SHP77 treated with DMSO at 0.1 percent for 48 hours (cell line): ENCODE data around the gene MGMT.
"Not testable (repeated sequence)": the region's sequence is repeated elsewhere in the genome, so short reads cannot be mapped to it uniquely, and the experiment has no call there.

Experiments used
- DNase-seq: peaks from one replicate; lab custom pipeline; 2025; lab: John Stamatoyannopoulos, UW

The MGMT gene

DNA sequence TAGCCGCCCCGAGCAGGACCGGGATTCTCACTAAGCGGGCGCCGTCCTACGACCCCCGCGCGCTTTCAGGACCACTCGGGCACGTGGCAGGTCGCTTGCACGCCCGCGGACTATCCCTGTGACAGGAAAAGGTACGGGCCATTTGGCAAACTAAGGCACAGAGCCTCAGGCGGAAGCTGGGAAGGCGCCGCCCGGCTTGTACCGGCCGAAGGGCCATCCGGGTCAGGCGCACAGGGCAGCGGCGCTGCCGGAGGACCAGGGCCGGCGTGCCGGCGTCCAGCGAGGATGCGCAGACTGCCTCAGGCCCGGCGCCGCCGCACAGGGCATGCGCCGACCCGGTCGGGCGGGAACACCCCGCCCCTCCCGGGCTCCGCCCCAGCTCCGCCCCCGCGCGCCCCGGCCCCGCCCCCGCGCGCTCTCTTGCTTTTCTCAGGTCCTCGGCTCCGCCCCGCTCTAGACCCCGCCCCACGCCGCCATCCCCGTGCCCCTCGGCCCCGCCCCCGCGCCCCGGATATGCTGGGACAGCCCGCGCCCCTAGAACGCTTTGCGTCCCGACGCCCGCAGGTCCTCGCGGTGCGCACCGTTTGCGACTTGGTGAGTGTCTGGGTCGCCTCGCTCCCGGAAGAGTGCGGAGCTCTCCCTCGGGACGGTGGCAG lies at the start of gene MGMT:
TSS of gene MGMT (plus strand) at position 539 of the 656 bp plus-strand sequence.
- no peak for DNase-seq

- DNase-seq = no peak
Measured at GRCh38 chr10:129417870-129418269, 49.2 kb upstream of the MGMT start.

DNA sequence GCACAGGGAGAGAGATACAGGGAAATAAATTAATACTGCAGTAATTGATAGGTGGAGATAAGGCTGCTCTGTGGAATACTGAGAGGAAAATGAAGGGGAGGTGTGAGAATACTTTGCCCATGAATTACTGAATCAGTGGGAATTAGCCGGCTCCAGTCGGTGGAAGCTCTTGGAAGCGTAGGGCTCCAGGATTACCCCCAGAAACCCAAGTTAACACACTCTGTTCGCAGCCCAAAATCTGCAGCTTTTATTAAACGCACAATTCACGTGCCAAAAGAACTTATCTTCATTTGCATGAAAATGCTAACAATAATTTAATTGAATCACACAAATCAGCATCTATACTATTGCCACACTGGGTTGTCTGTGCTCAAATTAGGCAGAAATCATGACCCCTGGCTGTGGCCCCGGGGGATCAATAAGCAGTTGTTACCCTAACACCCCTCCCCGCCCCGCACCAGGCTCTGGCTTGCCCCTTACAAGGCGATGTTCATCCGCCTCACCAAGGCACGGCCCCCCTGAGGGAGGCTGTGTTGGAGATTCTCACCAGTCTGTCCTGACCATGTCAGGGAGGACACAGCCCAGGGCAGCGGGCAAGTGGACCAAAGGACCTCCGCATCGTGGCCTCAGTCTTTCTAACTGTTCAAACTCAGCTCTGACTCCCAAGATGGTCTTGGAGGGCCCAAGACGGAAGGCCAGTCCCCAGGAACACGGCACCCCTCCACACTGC lies 48.4 kb upstream of the MGMT start:
- DNase-seq = no peak

DNA sequence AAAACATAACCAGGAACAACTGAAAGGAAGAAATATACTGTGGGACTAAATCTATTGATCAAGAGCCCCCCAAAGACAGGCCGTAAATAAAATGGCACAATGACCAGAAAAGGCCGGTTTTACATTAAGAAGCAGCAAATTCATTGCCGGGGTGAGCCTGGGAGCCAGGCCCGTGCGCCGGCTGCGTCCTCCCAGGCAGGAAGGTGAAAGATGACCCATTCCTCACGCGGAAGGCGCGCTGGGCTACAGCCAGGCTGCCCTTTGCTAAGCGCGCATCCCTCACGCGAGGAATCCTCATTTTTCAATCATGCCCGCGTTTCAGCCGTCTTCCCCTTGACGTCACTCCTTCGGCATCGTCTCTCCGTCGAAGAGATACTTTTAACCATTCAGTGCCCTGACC lies 47.6 kb upstream of the MGMT start:
- DNase-seq = no peak

GRCh38 chr10:129421399-129422010 lies 45.5 kb upstream of the MGMT start:
- no peak for DNase-seq

DNA sequence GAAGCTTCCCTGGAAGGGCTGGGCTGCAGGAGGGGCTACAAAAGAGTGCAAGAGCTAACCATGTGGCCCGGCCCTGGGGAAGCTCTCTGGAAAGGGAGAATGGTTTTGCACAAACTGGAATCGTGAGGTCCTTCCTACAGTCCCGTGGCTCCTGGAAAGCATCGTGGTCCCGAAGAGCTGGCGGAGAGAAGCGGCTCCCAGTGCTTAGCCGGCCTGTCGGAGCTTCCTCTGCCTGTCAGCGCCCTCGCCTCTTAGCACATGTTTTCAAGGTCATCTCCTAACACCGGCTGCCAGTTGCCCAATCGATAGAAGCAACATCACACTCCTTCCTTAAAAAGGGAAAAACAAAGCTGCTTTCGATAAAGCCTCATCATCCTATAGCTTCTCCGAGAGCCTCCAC lies 42.1 kb upstream of the MGMT start:
- DNase-seq = no peak

DNA sequence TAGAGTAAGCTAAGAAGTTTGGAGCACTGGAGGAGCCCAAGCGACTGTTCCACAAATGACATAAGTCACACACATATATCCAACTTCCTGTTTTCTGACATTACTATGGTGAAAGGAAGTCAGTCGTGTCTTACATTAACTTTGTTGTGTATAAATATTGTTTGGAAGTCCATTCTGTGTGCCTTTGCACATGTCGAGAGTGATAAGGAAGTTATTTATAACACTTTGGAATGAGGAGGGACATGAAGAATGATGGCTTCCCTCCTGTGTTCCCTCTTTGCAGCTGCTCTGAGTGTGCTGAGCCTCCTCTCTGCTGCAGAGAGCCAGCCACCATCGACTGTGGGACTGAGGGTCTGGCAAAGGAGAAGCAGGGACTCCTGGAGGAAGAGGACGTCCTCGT lies 40.4 kb upstream of the MGMT start:
- no peak for DNase-seq

GRCh38 chr10:129433266-129433665 lies 33.8 kb upstream of the MGMT start:
- no peak for DNase-seq

- not testable (repeated sequence) for DNase-seq
Measured at GRCh38 chr10:129435724-129436123, 31.3 kb upstream of the MGMT start.

DNA sequence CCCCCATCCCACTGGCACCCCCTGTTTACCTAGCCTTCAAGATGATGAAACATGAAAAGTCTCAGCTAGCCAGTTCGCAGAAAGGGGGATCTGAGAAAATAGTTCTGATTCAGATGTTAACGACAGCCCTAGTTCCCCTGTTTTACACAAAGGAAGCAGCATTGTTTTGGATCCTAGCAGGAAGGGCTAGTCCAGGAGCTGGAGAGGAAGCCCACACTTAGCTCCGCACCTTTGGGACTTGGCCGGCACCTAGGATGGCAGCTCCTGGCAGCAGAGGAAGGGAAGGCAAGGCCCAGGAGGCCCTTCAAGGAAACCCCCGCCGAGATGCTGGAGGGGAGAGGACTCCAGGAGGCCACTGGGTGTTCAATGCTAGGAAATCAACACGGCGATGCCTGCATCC lies 29.0 kb upstream of the MGMT start:
- no peak for DNase-seq

- no peak for DNase-seq
Measured at GRCh38 chr10:129440247-129440646, 26.8 kb upstream of the MGMT start.

DNA sequence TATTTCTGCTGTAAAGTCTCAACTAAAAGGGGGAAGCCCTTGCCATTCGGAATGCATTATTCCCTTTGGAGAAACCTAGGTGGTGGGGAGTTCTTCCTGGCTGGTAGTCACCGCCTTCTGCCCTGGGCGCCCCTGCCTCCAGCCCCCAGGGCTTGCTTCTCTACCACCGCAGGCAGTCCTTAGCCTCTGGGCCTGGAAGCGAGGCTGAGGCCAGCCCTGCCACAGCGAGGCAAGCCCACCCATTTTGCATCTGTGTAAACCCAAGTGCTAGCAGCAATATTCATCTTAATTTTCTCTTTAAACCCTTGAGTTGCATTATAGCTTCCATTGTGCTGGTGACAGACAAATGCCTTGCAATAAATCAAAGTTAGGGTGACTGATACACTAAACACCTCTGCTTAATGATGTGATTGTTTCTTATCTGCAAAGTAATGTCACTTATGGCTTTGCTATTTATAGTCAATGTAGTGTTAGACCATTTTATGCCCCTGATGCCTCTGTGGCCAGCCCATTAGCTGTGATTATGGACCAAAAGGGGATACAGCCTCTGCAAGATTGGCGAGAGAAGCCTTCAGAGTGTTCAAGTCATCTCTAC lies 26.2 kb upstream of the MGMT start:
- no peak for DNase-seq

DNA sequence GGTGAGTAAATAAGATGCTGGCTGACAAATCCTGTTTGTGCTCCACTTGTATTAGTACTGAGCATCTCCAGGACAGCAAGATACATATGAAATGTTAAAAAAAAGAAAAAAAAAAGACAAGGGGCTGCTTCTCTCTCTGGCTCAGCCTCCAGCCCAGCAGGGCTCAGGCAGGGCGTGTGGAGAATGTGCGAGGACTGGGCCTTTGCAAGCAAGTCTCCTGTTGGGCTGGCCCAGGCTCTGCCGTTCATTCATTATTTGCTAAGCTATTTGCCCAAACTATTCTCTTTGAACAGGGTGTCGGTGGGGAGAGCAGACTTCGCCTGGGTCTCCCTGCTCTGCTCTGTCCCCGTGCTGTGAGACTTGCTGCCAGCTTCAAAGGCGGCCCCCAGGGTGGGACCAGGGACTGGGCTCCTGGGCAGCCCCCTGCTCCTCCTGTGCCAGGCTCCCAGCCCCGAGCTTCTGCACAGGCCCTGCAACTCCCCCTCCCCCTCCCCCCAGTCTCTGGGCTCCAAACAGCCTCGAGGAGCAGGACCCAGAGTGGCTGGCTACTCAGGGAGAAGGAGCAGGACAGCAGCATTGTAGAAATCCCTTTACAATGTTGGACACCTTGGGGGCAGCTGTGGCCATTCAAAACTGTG lies 25.6 kb upstream of the MGMT start:
- no peak for DNase-seq

DNA sequence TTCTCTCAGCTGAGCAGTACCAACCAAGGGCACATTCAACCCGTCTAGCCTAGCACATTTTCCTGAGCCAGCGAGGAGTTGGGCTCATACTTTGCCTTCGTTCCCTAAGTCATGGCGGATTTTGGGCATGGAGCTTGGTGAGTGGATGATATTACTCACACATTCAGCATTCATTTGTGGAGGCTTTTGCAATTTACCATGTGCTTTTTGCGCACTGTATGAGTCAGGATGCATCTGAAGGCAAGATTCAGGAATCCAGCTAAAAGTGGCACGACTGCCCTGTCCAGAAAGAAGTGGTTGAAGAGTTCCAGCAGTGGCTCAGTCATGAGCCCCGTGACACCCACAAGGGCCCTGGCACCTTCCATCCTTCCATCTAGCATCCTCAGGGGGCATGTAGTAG lies 24.2 kb upstream of the MGMT start:
- no peak for DNase-seq

GRCh38 chr10:129444359-129444758 lies 22.7 kb upstream of the MGMT start:
- DNase-seq = no peak

GRCh38 chr10:129445436-129446182 lies 21.4 kb upstream of the MGMT start:
- DNase-seq = no peak

DNA sequence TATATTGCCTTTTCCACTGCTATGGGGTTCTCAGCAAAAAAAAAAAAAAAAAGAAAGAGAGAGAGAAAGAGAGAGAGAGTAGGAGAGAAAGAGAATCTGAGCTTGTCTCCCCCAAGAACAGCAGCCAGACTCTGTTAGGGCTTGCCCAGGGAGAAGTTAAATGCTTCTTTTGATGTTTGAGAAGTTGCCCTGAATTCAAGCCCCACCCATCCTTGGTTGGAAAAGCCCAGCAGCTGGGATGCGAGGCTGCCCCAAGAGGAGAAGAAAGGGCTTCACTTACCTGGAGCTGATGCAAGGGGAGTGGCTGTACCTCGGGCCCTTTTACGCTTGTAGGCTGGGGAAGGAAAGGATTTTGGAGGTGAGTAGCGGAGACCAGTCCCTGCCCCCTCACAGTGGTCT lies 20.9 kb upstream of the MGMT start:
- DNase-seq = no peak

GRCh38 chr10:129447486-129447885 lies 19.6 kb upstream of the MGMT start:
- no peak for DNase-seq

- DNase-seq = no peak
Measured at GRCh38 chr10:129448086-129448485, 19.0 kb upstream of the MGMT start.

DNA sequence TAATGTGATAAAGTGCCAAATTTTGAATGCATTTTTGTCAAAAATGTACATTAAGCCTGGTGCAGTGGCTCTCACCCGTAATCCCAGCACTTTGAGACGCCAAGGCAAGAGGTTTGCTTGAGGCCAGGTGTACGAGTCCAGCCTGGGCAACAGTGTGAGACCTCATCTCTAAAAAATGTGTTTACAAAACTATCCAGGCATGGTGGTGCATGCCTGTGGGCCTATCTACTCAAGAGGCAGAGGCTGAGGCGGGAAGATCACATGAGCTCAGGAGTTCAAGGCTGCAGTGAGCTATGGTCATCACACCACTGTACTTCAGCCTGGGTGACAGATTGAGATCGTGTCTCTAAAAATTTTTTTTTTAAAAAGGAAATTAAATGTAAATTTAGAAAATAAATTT lies 18.5 kb upstream of the MGMT start:
- DNase-seq = no peak

- DNase-seq = no peak
Measured at GRCh38 chr10:129449893-129450292, 17.1 kb upstream of the MGMT start.

GRCh38 chr10:129450391-129450790 lies 16.6 kb upstream of the MGMT start:
- no peak for DNase-seq
